Activated T-cell treated with anti-CD3 and anti-CD28 coated beads for 4 hours (primary cell): ENCODE measurements around the gene ACO2.

Experiments used
- DNase-seq: peaks from one replicate; pipeline ENCODE4 v3.0.0-alpha.2; 2020

ACO2 gene

DNA sequence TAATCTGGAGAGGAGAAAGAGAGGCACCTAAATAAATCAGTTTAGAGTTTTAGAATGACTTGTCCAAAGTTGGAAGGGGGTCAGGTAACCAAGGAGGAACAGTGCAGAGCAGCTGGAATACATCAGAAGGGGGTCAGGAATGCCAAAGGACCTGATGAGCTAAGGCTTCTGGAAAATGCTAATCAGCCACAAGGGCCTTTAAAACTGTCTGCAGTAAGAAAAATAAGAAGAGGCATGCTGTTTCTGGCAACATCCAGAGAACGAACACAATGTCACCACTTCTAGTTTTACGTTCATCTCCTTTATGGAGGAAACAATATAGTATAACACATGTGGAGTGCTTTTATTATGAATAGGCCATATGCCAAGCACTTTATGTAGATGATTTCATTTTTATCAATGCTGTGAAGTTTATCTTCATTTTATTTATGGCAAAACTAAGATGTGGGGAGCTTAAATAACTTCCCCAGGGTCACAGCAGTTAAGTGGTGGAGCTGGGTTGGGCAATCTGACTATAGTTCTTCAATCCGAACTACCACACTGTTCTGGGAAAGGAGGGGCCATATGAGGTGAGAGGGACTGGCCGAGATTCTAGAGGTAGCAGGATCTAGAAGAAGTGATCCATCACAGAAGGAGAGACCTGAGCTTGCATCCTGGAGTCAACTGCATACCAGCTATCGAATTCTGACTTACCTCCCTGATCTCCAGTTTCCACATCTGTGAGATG is 22.6 kb downstream of the ACO2 start:
- no peak for DNase-seq

DNA sequence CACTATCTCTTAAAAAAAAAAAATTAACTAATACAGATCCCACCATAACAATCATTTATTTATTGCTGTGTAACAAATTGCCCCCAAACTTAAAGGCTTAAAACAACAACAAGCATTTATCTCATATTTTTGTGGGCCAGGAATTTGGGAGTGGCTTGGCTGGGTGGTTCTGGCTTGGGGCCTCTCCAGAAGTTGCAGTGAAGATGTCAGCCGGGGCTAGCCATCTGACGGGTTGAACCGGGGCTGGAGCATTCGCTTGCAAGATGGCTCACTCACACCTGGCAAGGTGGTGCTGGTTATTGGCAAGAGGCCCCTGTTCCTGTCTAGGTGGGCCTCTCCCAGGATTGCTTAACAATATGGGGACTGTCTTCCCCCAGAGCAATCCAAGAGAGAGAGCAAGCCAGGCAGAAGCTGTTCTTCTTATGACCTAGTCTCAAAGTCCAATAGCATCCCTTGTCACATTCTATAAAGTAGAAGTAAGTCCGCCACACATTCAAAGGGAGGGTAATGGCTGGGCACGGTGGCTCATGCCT is 29.5 kb downstream of the ACO2 start:
- no peak for DNase-seq

DNA sequence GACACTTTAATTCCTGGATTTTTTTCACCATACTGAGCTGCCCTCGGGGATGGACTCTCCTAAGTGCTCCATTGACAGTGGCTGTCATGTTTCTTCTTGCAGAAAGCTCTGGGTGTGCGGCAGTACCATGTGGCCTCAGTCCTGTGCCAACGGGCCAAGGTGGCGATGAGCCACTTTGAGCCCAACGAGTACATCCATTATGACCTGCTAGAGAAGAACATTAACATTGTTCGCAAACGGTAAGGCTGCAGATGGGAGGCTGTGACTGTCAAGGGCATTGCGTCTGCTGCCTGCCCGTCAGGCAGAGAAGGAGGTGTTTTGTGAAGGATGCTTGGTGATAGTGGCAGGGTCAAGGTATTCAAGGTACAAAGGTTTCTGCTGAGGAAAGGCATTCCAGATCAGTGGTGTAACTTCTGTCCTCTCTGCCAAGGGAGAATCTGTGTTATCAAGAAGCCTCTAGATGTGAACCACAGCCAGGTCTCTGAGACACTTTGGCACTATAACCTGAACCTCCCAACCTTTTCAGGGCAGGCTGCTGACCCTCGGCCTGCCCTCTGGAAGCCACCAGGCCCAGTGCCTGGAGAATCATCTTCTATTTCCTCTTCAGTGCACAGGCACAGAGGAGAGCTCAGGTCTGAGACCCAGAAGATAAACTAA is 30.8 kb downstream of the ACO2 start:
- DNase-seq = no peak

DNA sequence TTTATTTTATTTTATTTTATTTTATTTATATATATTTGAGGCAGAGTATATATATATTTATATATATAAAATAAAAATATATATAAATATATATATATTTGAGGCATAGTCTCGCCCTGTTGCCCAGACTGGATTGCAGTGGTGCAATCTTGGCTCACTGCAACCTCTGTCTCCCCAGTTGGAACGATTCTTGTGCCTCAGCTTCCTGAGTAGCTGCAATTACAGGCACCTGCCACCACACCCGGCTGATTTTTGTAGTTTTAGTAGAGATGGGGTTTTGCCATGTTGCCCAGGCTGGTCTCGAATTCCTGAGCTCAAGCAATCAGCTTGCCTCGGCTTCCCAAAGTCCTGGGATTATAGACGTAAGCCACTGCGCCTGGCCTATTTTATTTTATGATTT is 31.4 kb downstream of the ACO2 start:
- no peak for DNase-seq

DNA sequence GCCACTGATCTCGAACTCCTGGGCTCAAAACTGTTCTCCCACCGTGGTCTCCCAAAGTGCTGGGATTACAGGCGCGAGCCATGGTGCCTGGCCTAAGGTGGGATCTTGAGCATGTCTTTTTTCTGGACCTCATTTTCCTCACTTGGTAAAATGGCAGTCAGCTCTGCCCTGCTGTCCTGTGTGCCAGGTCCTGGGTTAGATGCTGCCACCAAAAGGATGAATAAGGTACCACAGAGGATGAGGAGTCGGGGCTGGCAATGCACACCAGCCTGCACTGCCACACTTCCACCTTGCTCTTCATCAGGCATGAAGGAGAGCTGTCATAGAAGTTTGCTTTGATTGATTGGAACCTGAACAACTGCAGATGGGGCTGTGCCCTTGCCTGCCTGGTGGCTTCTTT is 32.3 kb downstream of the ACO2 start:
- no peak for DNase-seq

DNA sequence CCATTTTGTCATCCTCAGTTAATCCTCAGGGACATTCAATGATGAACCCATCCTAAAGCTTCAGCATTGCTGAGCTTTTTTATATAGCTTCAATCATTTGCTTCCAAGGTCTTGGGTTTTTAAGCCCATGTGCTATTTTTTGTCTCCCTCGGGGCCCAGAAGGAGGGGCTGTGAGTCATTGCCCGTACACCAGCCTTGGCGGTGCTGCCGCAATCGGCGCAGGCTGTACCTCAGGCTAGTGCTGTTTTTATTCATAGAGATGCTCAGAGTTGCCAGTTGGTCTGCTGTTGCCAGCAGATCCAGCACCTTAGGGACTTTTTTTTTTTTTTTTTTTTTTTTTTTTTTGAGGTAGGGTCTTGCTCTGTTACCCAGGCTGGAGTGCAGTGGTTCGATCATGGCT is 35.5 kb downstream of the ACO2 start:
- no peak for DNase-seq

DNA sequence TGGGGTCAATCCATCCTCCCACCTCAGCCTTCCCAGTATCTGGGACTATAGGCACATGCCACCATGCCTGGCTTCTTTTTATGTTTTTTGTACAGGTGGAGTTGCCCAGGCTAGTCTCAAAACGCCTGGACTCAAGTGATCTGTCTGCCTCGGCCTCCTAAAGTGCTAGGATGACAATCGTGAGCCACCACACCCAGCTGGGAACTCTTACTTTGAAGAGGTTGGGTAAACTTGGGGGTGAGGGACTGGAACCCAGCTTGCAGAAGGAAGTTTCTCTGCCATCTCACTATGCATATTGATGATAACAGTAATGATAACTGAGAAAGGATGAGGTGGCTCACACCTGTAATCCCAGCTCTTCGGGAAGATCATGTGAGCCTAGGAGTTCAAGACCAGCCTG is 35.9 kb downstream of the ACO2 start:
- DNase-seq = no peak

DNA sequence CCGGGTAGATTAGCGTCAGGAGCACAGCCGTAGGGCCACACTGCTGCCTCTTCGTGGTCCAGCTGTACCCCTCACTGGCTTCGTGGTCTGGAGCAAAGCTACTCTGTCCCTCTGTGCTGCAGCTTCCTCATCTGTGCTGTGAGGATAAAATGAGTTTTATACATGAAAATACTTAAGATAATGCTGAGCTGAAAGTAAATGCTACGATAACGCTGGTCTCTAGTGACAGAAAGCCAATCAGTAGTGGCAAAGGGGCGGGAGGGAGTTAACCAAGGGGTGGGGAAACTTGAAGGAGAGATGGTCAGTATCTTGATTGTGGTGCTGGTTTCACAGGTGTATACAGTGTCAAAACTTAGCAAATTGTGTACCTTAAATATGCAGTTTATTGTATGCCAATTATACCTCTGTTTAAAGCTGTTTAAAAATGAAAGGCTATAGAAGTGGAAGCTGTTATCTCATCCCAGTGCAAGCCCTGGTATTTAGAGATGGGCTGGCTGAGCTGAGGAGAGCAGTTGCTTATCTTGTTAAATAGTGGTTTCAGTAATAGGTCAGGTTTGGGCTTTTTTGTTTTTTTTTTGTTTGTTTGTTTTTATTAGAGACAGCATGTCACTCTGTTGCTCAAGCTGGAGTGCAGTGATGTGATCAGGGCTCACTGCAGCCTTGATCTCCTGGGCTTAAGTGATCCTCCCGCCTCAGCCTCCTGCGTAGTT is 36.7 kb downstream of the ACO2 start:
- DNase-seq = no peak

DNA sequence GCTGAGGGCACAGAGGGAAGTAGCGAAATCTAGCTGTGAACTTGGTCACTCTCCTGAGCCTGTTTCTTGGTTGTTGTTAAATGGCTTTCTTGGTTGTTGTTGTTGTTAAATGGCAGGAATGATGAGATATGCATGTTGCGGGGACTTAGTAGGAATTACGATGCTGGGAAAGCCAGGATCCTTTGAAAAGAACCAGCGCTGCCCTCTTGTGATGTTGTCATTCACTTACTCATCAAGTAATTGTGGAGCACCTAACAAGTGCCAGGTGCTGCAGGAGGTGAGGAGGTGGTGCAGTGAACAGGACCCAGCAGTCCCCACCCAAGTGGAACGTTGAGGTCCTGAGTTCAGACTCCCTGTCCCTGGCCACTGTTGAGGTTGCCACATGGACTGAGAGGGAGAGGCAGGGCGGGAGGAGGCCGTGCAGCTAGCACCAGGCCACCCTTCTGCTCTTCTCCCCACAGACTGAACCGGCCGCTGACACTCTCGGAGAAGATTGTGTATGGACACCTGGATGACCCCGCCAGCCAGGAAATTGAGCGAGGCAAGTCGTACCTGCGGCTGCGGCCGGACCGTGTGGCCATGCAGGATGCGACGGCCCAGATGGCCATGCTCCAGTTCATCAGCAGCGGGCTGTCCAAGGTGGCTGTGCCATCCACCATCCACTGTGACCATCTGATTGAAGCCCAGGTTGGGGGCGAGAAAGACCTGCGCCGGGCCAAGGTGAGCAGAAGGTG is 38.6 kb downstream of the ACO2 start:
- no peak for DNase-seq

DNA sequence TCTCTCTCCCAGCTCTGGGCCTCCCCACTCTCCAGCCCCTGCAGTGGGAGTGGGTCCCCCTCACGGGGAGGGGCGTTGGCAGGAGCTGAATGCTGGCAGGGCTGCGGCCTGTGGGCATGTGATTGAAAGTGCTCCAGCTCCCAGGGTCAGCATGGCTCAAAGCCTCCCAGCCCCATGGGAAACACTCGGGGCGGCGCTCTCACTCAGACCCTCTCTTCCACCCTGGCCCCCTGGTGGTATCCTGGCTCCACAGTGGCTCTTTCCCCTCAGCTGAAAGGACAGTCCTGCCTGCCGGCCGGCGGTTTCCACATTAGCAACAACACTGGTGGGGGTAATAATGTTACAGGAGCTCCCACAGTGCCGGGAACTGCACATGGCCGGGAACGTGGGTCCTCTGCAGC is 39.9 kb downstream of the ACO2 start:
- DNase-seq = no peak

DNA sequence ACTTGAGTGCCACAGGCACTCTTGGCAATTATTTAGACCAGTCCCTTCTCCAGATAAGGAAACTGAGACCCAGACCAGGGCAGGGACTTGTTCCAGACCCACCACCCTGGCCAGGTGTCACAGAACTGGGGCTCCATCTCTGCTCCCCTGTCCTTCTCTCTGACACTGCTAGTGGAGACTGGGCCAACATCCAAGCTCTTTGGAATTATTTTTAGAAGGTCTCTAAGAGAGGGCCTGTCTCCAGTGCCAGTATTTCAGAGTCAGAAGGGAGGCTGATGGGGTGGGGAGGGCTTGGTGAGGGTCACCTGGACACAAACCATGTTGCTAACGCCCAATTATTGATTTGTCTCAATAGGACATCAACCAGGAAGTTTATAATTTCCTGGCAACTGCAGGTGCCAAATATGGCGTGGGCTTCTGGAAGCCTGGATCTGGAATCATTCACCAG is 42.6 kb downstream of the ACO2 start:
- DNase-seq = no peak

DNA sequence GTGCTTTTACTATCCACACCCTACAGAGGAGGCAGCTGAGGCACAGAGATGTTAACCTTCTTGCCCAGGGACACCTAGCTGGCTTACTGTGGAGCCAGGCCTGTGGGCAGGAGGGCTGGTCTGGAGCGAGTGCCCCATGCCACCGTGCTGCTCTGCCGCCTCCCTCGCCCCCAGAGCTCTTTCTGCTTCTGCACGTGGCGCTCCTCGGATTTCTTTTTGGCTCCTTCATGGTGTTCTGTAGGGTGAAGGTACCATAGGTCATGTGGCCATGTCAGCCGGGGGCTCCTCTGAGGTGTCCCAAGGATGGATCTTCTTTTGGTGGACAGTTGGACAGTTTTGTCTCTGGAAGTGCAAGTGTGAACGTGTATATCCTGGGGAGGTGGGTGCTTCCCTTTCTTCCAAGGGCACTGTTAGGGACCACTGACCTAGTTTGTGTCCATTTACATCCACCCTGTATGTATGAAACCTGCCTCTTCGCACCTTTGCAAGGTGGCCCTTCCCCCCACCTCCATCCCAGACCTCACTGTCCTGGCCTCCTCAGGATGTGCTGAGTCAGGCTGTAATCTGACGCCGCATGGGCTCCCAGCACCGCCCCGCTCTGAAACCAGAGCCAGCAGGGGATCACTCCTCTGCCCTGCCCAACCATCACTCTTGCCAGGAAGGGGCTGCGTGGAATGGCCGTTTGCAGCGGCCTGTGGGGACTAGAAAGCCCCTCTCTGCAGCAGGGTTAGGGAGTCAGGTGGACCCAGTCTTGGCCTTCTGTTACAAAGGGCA is 43.7 kb downstream of the ACO2 start:
- DNase-seq = no peak

DNA sequence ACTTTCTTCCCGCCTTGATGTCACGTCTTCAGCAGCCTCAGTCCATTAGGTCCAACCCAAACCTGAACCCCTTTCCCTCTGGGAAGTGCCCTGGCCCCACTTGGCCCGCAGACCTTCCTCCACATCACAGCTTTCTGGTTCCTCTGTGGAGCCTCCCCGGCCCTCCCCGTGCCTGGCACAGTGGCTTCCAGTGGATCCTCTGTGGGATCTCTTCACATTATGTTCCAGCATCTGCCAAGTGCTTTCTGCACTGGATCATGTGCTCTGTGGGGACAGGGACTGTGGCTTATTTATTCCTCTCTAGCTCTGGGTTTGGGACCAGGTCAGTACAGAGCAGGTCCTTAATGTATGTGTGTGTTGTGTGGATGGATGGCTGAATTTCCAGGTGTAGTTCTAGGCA is 44.5 kb downstream of the ACO2 start:
- DNase-seq = no peak

DNA sequence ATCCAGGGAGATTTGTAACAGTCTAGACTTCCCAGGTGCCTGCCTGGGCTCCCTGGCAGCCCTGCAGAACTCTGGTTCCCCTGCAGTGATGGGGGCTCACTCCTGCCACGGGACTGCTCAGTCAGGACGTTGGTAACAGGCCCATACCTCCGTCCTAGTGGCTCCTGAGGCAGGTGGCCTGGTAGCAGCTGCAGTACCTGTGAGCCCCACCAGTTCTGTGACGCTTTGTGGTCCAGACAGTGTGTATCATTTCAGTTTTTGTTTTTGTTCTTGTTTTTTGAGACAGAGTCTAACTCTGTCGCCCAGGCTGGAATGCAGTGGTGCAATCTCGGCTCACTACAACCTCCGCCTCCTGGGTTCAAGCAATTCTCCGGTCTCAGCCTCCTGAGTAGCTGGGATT is 47.5 kb downstream of the ACO2 start:
- no peak for DNase-seq

DNA sequence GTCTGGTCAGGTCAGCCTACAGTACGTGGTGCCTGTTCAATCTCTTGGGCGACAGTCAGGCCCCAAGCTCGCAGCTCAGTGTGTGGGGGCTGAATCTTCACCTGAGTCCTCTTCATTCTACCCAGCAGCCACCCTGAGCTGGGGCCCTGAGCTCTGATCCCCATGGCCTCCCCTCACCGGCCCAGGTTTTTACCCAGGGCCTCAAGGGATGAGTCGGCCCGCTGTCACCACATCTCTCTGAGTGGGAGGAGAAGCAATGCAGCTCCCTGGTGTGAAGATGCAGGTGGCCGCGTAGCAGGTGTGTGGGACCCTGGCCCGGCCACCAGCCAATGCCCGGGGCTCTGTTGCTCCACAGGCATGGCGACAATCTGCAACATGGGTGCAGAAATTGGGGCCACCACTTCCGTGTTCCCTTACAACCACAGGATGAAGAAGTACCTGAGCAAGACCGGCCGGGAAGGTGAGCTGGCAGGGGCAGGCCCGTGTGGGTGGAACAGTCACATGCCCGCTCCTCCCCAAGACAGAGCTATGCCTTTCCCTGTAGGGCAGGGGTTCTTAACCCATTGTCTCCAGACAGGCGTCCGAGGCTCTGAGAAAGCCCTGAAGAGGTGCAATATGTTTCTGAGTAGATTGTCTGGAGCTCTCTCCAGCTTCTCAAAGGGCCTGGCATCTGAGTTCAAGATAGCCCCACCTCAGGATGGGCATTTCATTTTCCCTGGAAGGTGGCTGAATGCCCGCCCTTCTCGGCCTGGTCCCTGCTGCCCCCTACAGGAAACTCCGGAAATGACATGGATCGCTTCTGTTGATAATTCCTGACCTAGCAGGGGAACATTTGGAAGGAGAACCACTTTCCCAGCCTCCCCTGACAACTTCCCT is 48.5 kb downstream of the ACO2 start:
- peak; percentile 30 for DNase-seq

DNA sequence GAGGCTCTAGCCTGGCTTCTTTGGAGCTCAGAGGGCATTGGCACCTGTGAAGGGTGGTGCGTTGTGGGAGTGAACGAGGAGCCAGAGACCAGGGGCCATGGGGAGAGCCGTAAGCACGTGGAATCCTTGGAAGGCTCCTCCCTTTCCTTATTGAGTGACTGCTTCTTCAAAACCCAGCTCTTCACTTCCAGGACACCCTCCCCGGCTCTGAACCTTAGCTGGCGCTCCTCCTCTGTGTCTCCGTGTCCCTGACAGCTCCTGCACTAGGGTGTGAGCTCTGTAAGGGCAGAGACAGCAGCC is 49.1 kb downstream of the ACO2 start:
- no peak for DNase-seq

DNA sequence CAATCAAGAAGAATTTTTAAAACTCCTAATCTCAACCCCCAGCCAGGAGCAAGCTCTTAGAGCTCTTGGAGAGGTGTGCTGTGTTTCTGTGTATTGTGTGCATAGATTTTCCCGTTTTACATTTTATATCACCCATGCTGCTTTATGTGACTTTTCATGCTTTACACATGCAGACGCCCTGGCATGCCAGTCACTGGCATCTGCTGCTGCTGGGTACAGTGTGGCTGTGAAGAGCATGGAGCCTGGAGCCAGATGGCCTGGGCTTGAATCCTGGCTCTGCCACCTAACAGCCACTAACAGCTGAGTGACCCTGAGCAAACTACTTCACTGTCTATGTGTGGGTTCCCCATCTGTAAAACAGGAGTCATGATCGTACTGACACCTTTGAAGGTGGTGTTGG is 52.2 kb downstream of the ACO2 start:
- no peak for DNase-seq

DNA sequence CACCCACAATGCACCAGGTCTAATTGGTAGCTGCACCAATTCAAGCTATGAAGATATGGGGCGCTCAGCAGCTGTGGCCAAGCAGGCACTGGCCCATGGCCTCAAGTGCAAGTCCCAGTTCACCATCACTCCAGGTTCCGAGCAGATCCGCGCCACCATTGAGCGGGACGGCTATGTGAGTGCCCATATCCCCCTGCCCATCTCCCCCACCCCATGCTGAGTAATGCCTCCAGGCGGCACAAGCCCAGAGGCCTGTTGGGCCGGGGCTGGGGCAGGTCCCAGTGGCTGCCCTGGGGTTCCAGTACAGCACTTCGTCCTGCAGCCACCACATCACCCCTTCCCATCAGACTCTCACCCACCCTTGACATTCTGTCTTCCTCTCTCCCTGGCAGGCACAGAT is 53.9 kb downstream of the ACO2 start:
- DNase-seq = no peak

DNA sequence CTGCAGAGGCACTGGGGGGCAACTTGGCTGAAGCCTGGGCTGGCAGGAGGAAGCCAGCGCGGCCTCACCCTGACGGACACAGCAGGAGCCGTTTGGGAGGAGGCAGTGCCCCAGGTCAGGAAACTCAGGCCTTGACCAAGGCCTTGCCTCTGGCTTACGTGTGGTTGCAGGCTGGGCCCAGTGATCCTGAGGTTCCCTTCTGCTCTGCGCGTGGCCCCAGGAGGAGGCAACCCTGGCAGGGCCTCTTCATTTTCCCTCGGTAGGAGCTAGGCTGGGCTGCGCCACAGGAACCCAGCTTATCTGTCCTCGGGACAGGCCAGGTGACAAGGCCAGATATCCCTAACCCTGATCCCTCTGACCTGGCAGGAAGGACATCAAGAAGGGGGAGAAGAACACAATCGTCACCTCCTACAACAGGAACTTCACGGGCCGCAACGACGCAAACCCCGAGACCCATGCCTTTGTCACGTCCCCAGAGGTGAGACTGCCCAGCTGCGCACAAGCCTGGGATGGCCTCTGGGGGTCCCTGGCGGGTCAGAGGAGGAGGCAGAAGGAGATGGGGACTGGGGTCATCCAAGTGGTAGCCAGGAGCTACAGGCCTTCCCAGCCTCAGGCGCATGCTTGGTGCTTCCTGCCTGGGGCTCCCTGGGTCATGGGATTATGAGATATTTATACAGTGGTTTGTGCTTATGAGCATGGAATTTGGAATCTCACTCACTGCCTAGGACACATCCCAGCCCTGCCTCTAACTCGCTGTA is 54.7 kb downstream of the ACO2 start:
- no peak for DNase-seq

DNA sequence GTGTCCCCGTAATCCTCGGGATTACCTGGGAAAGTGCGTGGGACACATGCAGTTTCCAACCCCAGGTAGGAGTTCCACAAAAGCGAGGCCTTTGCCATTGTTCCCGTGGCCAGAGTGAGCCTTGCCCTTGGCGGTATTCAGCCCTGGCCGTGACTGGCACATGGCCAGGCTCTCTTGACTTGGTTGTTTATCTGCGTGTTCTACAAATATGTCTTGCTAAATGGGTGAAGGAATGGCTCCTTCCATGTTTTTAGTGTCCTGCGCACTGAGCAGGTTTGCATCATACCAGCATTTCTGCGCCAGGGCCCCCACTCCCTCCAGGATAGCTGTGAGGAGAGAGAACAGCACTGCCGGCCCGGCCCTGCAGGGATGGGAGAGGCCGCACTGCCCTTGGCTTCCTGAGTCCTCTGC is 55.3 kb downstream of the ACO2 start:
- DNase-seq = no peak
